ENCODE results near the gene EDN3.

Gene EDN3

GRCh38 chr20:59300333-59301081 lies at the start of gene EDN3:
EDN3 (plus strand) TSS chr20:59300611; CDS start chr20:59300813, 202 bp downstream.
- no peak for DNase-seq

DNA sequence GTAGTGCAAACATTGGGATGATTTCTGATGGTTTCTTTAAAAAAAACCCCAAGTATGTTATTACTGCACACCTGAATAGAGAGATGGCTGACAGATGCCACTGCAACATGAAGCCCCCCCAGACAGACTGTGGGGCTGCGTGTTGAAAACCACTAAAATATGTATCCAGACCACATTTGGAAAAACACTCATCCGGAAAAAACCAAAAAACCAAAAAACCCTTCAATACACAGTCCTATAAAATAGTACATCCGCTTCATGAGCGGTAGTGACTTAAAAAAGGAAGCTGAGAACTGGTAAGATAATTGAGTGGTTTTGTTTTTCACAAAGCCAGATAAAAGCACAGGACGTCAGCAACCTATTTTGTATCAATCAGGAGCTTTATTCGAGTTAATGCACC lies 47.1 kb upstream of the EDN3 start:
- DNase-seq, result no peak

- peak; percentile 5 for DNase-seq
Measured at GRCh38 chr20:59253779-59254319, 46.6 kb upstream of the EDN3 start.

DNA sequence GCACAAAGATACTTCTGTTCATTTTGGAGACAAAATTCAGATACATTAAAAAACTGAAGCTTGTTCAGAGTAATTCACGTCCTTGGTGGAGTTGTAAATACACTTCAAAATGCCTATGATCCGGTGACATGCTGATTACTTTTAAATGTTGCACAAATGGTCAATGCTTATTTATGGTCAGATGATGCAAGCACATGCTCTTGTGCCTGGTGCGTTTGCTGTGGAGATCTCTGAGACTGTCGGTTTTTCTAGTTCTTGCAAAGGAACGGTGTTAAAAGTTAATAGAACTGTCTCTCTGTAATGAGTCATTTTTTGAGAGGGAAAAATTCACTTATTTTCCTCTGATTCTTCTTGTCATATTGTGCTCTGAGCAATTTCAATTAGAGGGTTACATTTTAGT lies 45.2 kb upstream of the EDN3 start:
- no peak for DNase-seq

DNA sequence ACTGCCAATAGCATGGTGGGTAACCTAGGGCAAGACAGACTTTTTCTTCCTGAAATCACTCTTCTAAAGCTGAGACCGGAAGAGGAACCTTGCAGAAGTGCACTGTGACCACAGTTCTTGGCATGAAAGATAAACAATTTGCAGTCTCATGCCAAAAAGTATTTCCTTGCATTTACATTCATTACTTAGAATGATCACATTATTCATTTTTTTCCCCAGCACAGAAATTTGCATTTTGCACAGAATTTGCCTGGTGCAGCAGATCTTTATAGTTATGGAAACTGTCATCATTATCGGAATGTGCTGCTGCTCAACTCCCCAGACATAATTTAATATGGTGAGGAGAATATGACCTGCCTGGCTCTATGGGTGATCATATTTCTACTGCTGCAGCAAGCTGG lies 42.2 kb upstream of the EDN3 start:
- DNase-seq, result no peak

DNA sequence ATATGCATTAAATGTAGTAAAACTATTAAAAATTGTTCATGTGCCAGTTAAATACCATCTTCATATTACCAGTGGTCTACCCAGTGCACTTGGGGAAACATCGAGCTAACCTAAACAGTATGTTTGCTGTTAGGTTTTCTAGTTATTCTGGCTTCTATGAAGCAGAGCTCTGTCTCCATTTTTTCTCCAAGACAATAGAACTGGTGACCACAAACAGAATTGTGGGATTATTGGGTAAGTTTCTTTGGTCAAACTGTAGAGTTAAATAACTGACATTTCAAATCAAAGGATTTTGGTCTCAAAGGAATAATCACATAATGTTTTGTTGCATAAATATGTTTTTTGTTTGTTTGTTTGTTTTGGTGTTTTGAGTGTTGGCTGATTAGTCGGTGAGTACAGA lies 40.5 kb upstream of the EDN3 start:
- no peak for DNase-seq

DNA sequence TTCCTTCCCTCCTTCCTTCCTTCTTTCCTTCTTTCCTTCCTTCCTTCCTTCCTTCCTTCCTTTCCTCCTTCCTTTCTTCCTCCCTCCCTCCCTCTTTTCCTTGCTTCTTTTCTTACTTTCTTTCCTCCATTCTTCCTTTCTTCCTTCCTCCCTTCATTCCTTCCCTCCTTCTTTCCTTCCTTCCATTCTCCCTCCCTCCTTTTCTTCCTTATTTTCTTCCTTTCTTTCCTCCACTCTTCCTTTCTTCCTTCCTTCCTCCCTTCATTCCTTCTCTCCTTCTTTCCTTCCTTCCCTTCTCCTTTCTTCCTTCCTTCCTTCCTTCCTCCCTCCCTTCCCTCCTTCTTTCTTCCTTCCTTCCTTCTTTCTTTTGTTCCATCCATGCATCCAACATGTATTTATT lies 35.1 kb upstream of the EDN3 start:
- no peak for DNase-seq

DNA sequence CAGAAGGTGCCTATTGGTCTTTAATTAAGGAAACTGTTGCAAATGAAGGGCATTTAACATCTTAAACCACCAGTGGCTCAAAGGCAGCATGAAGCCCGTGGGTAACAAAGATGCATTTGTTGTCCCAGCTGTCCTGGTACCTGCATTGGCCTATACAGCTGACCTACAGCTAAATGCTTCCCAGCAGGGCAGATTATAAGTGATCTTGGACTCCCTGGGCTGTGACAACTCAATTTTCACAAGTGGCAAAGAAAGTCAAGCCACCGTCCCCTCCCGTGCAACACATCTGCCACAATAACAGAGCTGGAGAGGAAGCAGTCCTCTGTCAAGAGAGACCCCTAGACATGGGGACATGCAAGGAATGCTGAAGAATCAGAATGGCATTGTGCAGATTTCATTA lies 31.5 kb upstream of the EDN3 start:
- no peak for DNase-seq

DNA sequence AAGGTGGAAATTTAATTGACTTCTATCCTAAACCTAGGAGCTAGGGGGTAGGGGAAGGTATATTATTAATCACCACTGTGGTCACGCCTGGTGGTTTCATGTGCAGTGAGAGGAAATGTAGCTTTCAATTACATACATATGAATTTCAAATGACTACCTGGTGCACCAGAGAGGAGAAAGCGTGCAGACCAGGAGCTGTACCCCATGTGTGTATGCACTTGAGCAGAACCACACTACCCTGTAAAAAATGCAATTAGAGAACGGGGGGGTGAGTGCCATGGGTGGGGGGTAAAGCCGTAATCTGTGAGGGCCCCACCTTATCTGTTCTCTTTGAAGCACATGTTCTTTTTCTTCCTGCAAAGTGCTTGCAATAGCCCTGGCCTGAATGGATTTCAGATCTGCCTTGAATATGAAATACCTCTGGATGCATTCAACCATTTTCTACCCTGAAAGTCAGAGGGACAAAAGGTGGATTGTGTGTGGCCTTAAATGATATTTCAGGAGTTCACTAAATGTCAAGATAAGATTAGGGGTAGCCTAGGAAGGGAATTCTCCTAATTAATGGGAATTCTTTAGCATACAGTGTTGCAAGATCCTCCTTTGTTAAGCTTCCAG lies 30.9 kb upstream of the EDN3 start:
- no peak for DNase-seq

- DNase-seq, result no peak
Measured at GRCh38 chr20:59270380-59270779, 30.0 kb upstream of the EDN3 start.

GRCh38 chr20:59273739-59274357 lies 26.6 kb upstream of the EDN3 start:
- DNase-seq, result no peak

- no peak for DNase-seq
Measured at GRCh38 chr20:59276938-59277337, 23.5 kb upstream of the EDN3 start.

DNA sequence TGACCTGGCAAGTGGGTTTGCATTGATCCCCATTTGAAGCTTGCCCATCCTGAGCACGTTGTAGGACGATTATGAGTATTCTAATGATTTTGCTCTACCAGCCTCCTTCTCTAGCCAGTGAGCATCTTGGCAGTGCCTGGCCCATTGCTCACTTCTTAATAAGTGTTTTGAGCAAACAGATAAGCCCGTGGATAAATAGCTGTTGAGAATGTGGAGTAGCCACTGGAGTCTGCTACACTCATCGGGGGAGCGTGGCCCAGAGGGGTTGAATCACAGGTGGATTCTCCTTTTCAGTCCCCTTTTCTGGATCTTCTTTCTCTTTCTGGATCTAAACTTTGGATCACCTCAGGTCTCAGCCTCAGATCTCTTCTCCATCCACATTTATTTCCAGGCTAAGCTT lies 15.9 kb upstream of the EDN3 start:
- no peak for DNase-seq

GRCh38 chr20:59289994-59290393 lies 10.4 kb upstream of the EDN3 start:
- DNase-seq, result no peak

- DNase-seq, result no peak
Measured at GRCh38 chr20:59291740-59292383, 8.5 kb upstream of the EDN3 start.

DNA sequence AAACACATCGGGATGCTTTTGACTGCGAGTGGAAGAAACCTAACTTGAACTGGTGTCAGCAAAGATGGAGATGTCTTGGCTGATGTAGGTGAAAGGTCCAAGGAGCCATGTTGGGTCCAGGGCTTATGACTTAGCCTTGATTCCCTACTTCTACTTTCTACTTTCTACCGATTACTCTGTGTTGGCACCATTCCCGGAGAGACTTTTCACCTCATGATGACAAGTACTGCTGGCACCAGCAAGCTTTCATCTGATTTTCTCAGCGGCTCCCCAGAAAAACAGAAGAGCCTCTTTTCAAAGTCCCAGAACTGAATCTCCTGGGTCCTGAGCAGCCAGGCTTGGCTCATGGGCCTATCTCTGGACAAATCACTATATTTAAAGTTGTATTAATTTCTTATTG lies 4.9 kb upstream of the EDN3 start:
- no peak for DNase-seq

GRCh38 chr20:59297686-59298085 lies 2.7 kb upstream of the EDN3 start:
- no peak for DNase-seq

GRCh38 chr20:59299945-59300332 lies 472 bp upstream of the EDN3 start:
- no peak for DNase-seq

- DNase-seq, result no peak
Measured at GRCh38 chr20:59301343-59302007, 1.1 kb downstream of the EDN3 start.

GRCh38 chr20:59305908-59306655 lies 5.7 kb downstream of the EDN3 start:
- no peak for DNase-seq

GRCh38 chr20:59307270-59307669 lies 6.9 kb downstream of the EDN3 start:
- DNase-seq, result no peak

- DNase-seq, result no peak
Measured at GRCh38 chr20:59308493-59309201, 8.2 kb downstream of the EDN3 start.

Measured in stimulated activated CD4-positive, alpha-beta T cell treated with anti-CD3 and anti-CD28 coated beads, Interleukin-4, amount 100 ng/mL, for 1 hour (primary cell).